HG02840 (cell line): ENCODE measurements around the gene AMBP.
"Not testable (repeated sequence)": the region's sequence is repeated elsewhere in the genome, so short reads cannot be mapped to it uniquely, and the experiment has no call there.

Source experiments
- ATAC-seq: cut with Tn5 transposase; IDR thresholded peaks from one replicate; pipeline ENCODE4 v1.9.1; 2021; ENCODE audit warnings: mild to moderate bottlenecking, moderate library complexity, moderate number of reproducible peaks; ENCODE audit not compliant: unreplicated experiment, low FRiP score

AMBP gene

GRCh38 chr9:114093031-114093471 lies 15.0 kb upstream of the AMBP start:
- ATAC-seq, result no peak

GRCh38 chr9:114092336-114092735 lies 14.2 kb upstream of the AMBP start:
- ATAC-seq, result no peak

- ATAC-seq, result no peak
These were observed 13.6 kb upstream of the AMBP start for GRCh38 chr9:114091711-114092110.

- ATAC-seq, result no peak
These were observed 12.7 kb upstream of the AMBP start for GRCh38 chr9:114090798-114091197.

- no peak for ATAC-seq
These were observed 11.2 kb upstream of the AMBP start for GRCh38 chr9:114089206-114089840.

GRCh38 chr9:114088571-114089170 lies 10.6 kb upstream of the AMBP start:
- ATAC-seq, result no peak

GRCh38 chr9:114087721-114088120 lies 9.6 kb upstream of the AMBP start:
- ATAC-seq, result no peak

GRCh38 chr9:114086607-114087006 lies 8.5 kb upstream of the AMBP start:
- ATAC-seq, result no peak

GRCh38 chr9:114086009-114086408 lies 7.9 kb upstream of the AMBP start:
- ATAC-seq, result no peak

- ATAC-seq, result no peak
These were observed 7.3 kb upstream of the AMBP start for GRCh38 chr9:114085387-114085789.

- no peak for ATAC-seq
These were observed 6.4 kb upstream of the AMBP start for GRCh38 chr9:114084282-114085073.

- no peak for ATAC-seq
These were observed 5.6 kb upstream of the AMBP start for GRCh38 chr9:114083666-114084065.

- ATAC-seq, result not testable (repeated sequence)
These were observed 4.8 kb upstream of the AMBP start for GRCh38 chr9:114082763-114083412.

- no peak for ATAC-seq
These were observed 4.1 kb upstream of the AMBP start for GRCh38 chr9:114082017-114082762.

GRCh38 chr9:114081441-114082016 lies 3.4 kb upstream of the AMBP start:
- no peak for ATAC-seq

- ATAC-seq, result no peak
These were observed 2.8 kb upstream of the AMBP start for GRCh38 chr9:114080773-114081440.

GRCh38 chr9:114080195-114080772 lies 2.2 kb upstream of the AMBP start:
- ATAC-seq, result no peak

GRCh38 chr9:114078781-114079156 lies 669 bp upstream of the AMBP start:
- ATAC-seq, result no peak

- ATAC-seq, result no peak
These were observed 800 bp downstream of the AMBP start for GRCh38 chr9:114077162-114077837.
